Measurements from ENCODE around the gene TMED4.

DNA sequence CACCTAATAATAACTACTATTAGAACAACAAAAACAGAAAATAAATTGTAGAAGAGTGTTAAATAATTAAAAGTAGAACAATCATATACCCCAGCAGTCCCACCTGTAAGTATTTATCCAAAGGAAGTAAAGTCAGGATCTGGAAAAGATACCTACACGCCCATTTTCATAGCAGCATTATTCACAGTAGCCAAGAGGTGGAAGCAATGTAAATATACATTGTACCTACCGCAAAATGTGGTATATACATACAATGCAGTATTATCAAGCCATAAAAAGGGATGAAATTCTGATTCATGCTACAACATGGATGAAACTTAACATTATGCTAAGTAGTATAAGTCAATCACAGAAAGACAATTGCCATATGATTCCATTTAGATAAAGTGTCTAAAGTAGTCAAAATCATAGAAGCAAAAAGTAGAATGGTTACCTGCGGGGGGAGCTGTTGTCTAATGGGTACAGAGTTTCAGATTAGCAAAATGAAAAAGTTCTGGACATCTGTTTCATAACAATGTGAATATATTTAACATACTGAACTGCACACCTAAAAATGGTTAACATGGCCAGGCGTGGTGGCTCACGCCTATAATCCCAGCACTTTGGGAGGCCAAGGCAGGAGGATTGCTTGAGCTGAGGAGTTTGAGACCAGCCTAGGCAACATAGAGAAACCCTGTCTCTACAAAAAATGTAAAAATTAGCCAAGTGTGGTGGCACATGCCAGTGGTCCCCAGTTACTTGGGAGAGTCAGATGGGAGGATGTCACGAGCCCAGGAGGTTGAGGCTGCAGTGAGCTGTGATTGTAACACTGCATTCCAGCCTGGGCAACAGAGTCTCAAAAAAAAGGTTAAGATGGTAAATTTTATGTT, 6.0 kb upstream of the TMED4 start:
- TF ChIP-seq POLR2A (IDR thresholded peaks at IDR 0.05; ENCODE audit: borderline replicate concordance, extremely low read depth, insufficient read depth, insufficient read length): no peak
- TF ChIP-seq, protein P1, sequence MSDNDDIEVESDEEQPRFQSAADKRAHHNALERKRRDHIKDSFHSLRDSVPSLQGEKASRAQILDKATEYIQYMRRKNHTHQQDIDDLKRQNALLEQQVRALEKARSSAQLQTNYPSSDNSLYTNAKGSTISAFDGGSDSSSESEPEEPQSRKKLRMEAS (IDR thresholded peaks at IDR 0.05): no peak
- peak; percentile 98 for TF ChIP-seq RAD21 (IDR thresholded peaks at IDR 0.05; ENCODE audit: low read depth)
- TF ChIP-seq, protein P2, sequence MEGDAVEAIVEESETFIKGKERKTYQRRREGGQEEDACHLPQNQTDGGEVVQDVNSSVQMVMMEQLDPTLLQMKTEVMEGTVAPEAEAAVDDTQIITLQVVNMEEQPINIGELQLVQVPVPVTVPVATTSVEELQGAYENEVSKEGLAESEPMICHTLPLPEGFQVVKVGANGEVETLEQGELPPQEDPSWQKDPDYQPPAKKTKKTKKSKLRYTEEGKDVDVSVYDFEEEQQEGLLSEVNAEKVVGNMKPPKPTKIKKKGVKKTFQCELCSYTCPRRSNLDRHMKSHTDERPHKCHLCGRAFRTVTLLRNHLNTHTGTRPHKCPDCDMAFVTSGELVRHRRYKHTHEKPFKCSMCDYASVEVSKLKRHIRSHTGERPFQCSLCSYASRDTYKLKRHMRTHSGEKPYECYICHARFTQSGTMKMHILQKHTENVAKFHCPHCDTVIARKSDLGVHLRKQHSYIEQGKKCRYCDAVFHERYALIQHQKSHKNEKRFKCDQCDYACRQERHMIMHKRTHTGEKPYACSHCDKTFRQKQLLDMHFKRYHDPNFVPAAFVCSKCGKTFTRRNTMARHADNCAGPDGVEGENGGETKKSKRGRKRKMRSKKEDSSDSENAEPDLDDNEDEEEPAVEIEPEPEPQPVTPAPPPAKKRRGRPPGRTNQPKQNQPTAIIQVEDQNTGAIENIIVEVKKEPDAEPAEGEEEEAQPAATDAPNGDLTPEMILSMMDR (IDR thresholded peaks at IDR 0.05 in 2 of 3, conservative IDR thresholded peaks at IDR 0.05 in 1 of 3; ENCODE audit: borderline replicate concordance in 1 of 3, insufficient read depth in 1 of 3, low read depth in 2 of 3, low read length in 2 of 3): peak; percentile 58 to 85 (median 79)
- TF ChIP-seq YY1 (IDR thresholded peaks at IDR 0.05; ENCODE audit: extremely low read depth, insufficient replicate concordance, low read depth, low read length): no peak
- no peak for TF ChIP-seq TCF7L2 (IDR thresholded peaks at IDR 0.05; ENCODE audit: borderline replicate concordance, extremely low read depth, insufficient read depth, insufficient read length)
- TF ChIP-seq EGR1 (IDR thresholded peaks at IDR 0.05; ENCODE audit: low read depth): no peak
- TF ChIP-seq EZH2 (IDR thresholded peaks at IDR 0.05): no peak
